Activated B cell treated with CpG ODN at 0.5 μM for 24 hours (primary cell): ENCODE results near the gene CCDC6. TPM values are rescaled to one million over a fixed set of nuclear protein-coding genes. Genes with fewer than 3 reads are reported as not detected.

Source experiments
- ATAC-seq: fragments of 200-7000 bp; cut with Tn5 transposase; one replicate; pipeline ENCODE4 v1.10.0; 2021; ENCODE audit warnings: low read depth, mild to moderate bottlenecking, moderate library complexity
- CTCF ChIA-PET: fragments of 350-600 bp; sonication (Branson Sonifier 250); formaldehyde crosslinking; loops from one replicate; lab custom pipeline; 2021; ENCODE audit warnings: antibody characterized with exemption; lab: Charles Lee
- POLR2A ChIA-PET: fragments of 350-600 bp; sonication (Branson Sonifier 250); formaldehyde crosslinking; loops from one replicate; lab custom pipeline; 2021; ENCODE audit warnings: antibody characterized with exemption; lab: Charles Lee
- DNase-seq: peaks from one replicate; pipeline ENCODE4 v3.0.0; 2022
- H3K27ac Mint-ChIP-seq: one replicate; pipeline ENCODE4 v1.8.0; 2020; ENCODE audit warnings: mixed read lengths
- H3K27me3 Mint-ChIP-seq: one replicate; pipeline ENCODE4 v1.8.0; 2021; ENCODE audit warnings: mixed read lengths
- H3K36me3 Mint-ChIP-seq: one replicate; pipeline ENCODE4 v1.8.0; 2021; ENCODE audit warnings: low read depth, mixed read lengths
- H3K4me1 Mint-ChIP-seq: one replicate; pipeline ENCODE4 v1.8.0; 2021; ENCODE audit warnings: mixed read lengths
- H3K4me3 Mint-ChIP-seq: one replicate; pipeline ENCODE4 v1.8.0; 2020; ENCODE audit warnings: mild to moderate bottlenecking, mixed read lengths
- H3K9me3 Mint-ChIP-seq: one replicate; pipeline ENCODE4 v1.8.0; 2020; ENCODE audit warnings: mixed read lengths
- intact Hi-C: fragments of 100-400 bp; cut with micrococcal nuclease; formaldehyde crosslinking; loops from one replicate; pipeline ENCODE4 v1.15.1; 2024
- total RNA-seq: library from RNA; stranded (reverse); gene quantifications from 2 replicates; pipeline ENCODE4 v1.2.3, GENCODE V29; 2022
- TF ChIP-seq, protein P1 (sequence below): fragments of 200-600 bp; IDR thresholded peaks from one replicate; pipeline ENCODE4 v1.8.0; 2022; ENCODE audit warnings: antibody characterized with exemption, mild to moderate bottlenecking

Gene CCDC6
- total RNA-seq, 1 donor from 2014 or later = 32.2 TPM

DNA sequence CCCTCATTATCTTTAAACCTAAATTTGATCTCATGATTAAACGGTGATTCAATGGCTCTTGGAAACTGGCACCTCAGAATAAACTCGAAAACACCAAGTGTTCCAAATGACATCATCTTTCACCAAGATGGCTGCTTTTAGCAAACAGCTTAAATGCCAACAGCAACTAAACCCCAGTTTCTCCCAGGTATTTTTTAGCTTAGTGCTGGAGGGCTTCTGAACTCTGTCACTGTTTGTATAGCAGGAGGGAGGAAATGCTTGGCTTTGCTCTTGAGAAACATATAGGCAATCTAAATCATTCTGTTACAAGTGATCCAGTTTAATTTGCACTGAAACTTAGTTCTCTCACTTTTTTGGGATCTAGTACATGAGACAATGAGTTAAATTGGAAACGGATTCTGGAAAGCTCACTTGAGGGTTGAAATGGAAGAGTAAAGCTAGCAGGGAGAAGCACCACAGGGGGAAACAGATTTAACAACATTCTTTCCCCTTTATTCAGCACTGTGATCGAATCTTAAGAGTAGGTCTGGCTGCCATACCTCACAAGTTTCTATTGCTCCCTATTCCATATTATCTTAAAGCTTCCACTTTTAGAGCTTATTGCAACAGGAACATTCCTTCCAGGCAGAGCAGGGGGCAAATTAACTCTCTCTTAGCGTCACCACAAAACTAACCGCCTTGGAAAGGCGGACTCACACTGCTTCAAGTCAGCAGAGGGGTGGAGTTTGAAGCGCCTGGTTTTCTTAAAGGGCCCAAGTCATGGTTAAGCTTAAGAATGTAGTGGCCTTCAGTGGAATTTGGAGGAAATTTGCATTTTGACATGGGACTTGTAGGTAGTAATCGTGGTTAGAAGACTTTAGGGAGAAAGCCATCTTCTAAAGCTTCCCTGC, 1.8 kb upstream of the CCDC6 start:
- TF ChIP-seq, protein P1, sequence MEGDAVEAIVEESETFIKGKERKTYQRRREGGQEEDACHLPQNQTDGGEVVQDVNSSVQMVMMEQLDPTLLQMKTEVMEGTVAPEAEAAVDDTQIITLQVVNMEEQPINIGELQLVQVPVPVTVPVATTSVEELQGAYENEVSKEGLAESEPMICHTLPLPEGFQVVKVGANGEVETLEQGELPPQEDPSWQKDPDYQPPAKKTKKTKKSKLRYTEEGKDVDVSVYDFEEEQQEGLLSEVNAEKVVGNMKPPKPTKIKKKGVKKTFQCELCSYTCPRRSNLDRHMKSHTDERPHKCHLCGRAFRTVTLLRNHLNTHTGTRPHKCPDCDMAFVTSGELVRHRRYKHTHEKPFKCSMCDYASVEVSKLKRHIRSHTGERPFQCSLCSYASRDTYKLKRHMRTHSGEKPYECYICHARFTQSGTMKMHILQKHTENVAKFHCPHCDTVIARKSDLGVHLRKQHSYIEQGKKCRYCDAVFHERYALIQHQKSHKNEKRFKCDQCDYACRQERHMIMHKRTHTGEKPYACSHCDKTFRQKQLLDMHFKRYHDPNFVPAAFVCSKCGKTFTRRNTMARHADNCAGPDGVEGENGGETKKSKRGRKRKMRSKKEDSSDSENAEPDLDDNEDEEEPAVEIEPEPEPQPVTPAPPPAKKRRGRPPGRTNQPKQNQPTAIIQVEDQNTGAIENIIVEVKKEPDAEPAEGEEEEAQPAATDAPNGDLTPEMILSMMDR = no peak
- CTCF ChIA-PET = interaction anchor here (0.5 to 5.1 kb wide), 13 partner anchors 23 to 739 kb away, joined by 3 to 125 read pairs (median 4); no protein-coding TSS in a partner anchor
- Mint-ChIP-seq H3K9me3 (no peaks in the 10 kb centered on the region), H3K4me1 (peaks cover 47% of the 10 kb centered on the region), H3K36me3 (peaks cover 8% of the 10 kb centered on the region), H3K4me3 (peak overlapping the region; percentile 95), H3K27ac (peak overlapping the region; percentile 95), H3K27me3 (no peaks in the 10 kb centered on the region)
- intact Hi-C loops = loop anchor here (1.0 to 10.0 kb wide), 13 partner anchors 63 to 1641 kb away; partner anchors contain the start of genes CDK1, IPMK, SLC16A9 and TFAM
- ATAC-seq = no peak
- no peak for DNase-seq
- POLR2A ChIA-PET = interaction anchor here (1.2 to 3.0 kb wide), 4 partner anchors 23 to 329 kb away, joined by 3 to 25 read pairs (median 5); no protein-coding TSS in a partner anchor

- H3K36me3 Mint-ChIP-seq = peaks cover 15% of the 10 kb centered on the region
- no peaks in the 10 kb centered on the region for H3K9me3 Mint-ChIP-seq
- intact Hi-C loops = loop anchor here (1.0 to 10.0 kb wide), 13 partner anchors 63 to 1641 kb away; partner anchors contain the start of genes CDK1, IPMK, SLC16A9 and TFAM
- POLR2A ChIA-PET = interaction anchor here (1.3 to 3.2 kb wide), 5 partner anchors 22 to 330 kb away, joined by 3 to 59 read pairs (median 12); no protein-coding TSS in a partner anchor
- TF ChIP-seq, protein P1 = no peak
- peak overlapping the region; percentile 95 for H3K4me3 Mint-ChIP-seq
- DNase-seq (no peak), ATAC-seq (no peak)
- H3K27ac Mint-ChIP-seq = peak overlapping the region; percentile 95
- no peaks in the 10 kb centered on the region for H3K27me3 Mint-ChIP-seq
- CTCF ChIA-PET = interaction anchor here (0.5 to 5.1 kb wide), 13 partner anchors 22 to 301 kb away, joined by 3 to 125 read pairs (median 4); no protein-coding TSS in a partner anchor
- H3K4me1 Mint-ChIP-seq = peaks cover 53% of the 10 kb centered on the region
Observed at GRCh38 chr10:59907537-59907917, 1.2 kb upstream of the CCDC6 start.

DNA sequence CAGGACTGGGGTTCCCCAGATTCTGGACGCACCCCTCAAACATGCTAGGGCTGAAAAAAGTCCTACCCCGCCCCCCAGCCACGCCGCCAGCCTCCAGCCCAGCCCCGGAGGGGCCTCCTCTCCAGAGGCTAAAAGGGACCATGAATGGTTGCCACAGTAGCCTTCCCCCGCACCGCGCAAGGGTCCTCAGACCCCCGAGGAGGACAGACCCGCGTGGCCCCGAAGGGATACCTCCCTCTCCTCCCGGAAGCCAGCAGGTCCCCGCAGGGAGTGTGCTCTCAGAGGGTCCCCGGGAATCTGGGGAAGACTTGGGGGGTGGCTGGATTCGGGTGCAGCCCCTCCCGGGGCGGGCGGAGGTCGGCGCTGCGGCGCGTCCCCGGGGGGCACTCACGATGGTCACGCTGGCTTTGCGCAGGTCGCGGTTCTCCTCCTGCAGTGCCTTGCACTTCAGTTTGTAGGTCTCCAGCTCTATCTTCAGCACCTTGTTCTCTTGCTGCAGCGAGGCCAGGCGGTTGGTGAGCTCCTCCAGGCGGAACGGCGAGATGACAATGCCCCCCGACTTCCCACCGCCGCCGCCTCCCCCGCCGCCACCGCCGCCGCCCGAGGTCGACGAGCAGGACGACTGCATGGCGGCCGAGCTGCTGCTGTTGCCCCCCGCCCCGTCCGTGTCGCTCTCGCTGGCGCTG, 482 bp downstream of the CCDC6 start:
- ATAC-seq = no peak
- POLR2A ChIA-PET = interaction anchor here (0.6 to 3.5 kb wide), 22 partner anchors 11 to 1998 kb away, joined by 3 to 69 read pairs (median 7); partner anchors contain the start of genes CDK1, CISD1 and TFAM
- TF ChIP-seq, protein P1 = no peak

GRCh38 chr10:59905066-59905730, 1.2 kb downstream of the CCDC6 start:
- intact Hi-C loops = loop anchor here (1.0 to 10.0 kb wide), 8 partner anchors 10 to 1518 kb away; partner anchors contain the start of genes CDK1, SLC16A9 and TFAM
- DNase-seq = peak; percentile 30
- TF ChIP-seq, protein P1 = no peak
- H3K4me1 Mint-ChIP-seq = peaks cover 73% of the 10 kb centered on the region
- H3K36me3 Mint-ChIP-seq = peaks cover 23% of the 10 kb centered on the region
- POLR2A ChIA-PET = interaction anchor here (0.9 to 3.5 kb wide), 13 partner anchors 10 to 1637 kb away, joined by 3 to 69 read pairs (median 14); partner anchors contain the start of genes CISD1 and TFAM
- no peaks in the 10 kb centered on the region for H3K27me3 Mint-ChIP-seq
- H3K9me3 Mint-ChIP-seq = no peaks in the 10 kb centered on the region
- peak overlapping the region; percentile 95 for H3K4me3 Mint-ChIP-seq
- CTCF ChIA-PET = interaction anchor here (1.4 to 5.1 kb wide), 7 partner anchors 10 to 74 kb away, joined by 4 to 125 read pairs (median 15); no protein-coding TSS in a partner anchor
- ATAC-seq = peak; percentile 32
- H3K27ac Mint-ChIP-seq = peak overlapping the region; percentile 95

More for the DNA sequence above, 482 bp downstream of the CCDC6 start:
- no peaks in the 10 kb centered on the region for H3K27me3 Mint-ChIP-seq
- H3K36me3 Mint-ChIP-seq = peaks cover 23% of the 10 kb centered on the region
- intact Hi-C loops = loop anchor here (1.0 to 10.0 kb wide), 16 partner anchors 11 to 1639 kb away; partner anchors contain the start of genes CDK1, IPMK, SLC16A9 and TFAM
- peaks cover 66% of the 10 kb centered on the region for H3K4me1 Mint-ChIP-seq
- H3K9me3 Mint-ChIP-seq = no peaks in the 10 kb centered on the region
- peak overlapping the region; percentile 95 for H3K4me3 Mint-ChIP-seq
- H3K27ac Mint-ChIP-seq = peak overlapping the region; percentile 95
- CTCF ChIA-PET = interaction anchor here (0.9 to 5.1 kb wide), 19 partner anchors 10 to 1038 kb away, joined by 3 to 125 read pairs (median 5); partner anchors contain the start of gene RHOBTB1
- DNase-seq = peak; percentile 24
